HPDE6-E6E7 (cell line): Measurements from ENCODE around the gene CEACAM5.
"Not testable (repeated sequence)": the region's sequence is repeated elsewhere in the genome, so short reads cannot be mapped to it uniquely, and the experiment has no call there.

Experiments
- DNase-seq: peaks from one replicate; pipeline ENCODE4 v3.0.0; 2011; ENCODE audit warnings: missing footprints; ENCODE audit errors: extremely low spot score

The CEACAM5 gene

DNA sequence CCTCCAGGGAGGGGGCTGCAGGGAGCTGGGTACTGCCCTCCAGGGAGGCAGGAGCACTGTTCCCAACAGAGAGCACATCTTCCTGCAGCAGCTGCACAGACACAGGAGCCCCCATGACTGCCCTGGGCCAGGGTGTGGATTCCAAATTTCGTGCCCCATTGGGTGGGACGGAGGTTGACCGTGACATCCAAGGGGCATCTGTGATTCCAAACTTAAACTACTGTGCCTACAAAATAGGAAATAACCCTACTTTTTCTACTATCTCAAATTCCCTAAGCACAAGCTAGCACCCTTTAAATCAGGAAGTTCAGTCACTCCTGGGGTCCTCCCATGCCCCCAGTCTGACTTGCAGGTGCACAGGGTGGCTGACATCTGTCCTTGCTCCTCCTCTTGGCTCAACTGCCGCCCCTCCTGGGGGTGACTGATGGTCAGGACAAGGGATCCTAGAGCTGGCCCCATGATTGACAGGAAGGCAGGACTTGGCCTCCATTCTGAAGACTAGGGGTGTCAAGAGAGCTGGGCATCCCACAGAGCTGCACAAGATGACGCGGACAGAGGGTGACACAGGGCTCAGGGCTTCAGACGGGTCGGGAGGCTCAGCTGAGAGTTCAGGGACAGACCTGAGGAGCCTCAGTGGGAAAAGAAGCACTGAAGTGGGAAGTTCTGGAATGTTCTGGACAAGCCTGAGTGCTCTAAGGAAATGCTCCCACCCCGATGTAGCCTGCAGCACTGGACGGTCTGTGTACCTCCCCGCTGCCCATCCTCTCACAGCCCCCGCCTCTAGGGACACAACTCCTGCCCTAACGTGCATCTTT, 7.8 kb upstream of the CEACAM5 start:
- DNase-seq, result no peak

DNA sequence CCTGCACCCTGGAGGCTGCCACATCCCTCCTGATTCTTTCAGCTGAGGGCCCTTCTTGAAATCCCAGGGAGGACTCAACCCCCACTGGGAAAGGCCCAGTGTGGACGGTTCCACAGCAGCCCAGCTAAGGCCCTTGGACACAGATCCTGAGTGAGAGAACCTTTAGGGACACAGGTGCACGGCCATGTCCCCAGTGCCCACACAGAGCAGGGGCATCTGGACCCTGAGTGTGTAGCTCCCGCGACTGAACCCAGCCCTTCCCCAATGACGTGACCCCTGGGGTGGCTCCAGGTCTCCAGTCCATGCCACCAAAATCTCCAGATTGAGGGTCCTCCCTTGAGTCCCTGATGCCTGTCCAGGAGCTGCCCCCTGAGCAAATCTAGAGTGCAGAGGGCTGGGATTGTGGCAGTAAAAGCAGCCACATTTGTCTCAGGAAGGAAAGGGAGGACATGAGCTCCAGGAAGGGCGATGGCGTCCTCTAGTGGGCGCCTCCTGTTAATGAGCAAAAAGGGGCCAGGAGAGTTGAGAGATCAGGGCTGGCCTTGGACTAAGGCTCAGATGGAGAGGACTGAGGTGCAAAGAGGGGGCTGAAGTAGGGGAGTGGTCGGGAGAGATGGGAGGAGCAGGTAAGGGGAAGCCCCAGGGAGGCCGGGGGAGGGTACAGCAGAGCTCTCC, 6.9 kb upstream of the CEACAM5 start:
- DNase-seq, result no peak

DNA sequence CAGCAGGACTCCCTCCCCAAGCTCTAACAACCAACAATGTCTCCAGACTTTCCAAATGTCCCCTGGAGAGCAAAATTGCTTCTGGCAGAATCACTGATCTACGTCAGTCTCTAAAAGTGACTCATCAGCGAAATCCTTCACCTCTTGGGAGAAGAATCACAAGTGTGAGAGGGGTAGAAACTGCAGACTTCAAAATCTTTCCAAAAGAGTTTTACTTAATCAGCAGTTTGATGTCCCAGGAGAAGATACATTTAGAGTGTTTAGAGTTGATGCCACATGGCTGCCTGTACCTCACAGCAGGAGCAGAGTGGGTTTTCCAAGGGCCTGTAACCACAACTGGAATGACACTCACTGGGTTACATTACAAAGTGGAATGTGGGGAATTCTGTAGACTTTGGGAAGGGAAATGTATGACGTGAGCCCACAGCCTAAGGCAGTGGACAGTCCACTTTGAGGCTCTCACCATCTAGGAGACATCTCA, 6.2 kb upstream of the CEACAM5 start:
- no peak for DNase-seq

DNA sequence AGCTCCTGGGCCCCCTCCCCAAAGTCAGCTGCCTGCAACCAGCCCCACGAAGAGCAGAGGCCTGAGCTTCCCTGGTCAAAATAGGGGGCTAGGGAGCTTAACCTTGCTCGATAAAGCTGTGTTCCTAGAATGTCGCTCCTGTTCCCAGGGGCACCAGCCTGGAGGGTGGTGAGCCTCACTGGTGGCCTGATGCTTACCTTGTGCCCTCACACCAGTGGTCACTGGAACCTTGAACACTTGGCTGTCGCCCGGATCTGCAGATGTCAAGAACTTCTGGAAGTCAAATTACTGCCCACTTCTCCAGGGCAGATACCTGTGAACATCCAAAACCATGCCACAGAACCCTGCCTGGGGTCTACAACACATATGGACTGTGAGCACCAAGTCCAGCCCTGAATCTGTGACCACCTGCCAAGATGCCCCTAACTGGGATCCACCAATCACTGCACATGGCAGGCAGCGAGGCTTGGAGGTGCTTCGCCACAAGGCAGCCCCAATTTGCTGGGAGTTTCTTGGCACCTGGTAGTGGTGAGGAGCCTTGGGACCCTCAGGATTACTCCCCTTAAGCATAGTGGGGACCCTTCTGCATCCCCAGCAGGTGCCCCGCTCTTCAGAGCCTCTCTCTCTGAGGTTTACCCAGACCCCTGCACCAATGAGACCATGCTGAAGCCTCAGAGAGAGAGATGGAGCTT, 4.7 kb upstream of the CEACAM5 start:
- no peak for DNase-seq

DNA sequence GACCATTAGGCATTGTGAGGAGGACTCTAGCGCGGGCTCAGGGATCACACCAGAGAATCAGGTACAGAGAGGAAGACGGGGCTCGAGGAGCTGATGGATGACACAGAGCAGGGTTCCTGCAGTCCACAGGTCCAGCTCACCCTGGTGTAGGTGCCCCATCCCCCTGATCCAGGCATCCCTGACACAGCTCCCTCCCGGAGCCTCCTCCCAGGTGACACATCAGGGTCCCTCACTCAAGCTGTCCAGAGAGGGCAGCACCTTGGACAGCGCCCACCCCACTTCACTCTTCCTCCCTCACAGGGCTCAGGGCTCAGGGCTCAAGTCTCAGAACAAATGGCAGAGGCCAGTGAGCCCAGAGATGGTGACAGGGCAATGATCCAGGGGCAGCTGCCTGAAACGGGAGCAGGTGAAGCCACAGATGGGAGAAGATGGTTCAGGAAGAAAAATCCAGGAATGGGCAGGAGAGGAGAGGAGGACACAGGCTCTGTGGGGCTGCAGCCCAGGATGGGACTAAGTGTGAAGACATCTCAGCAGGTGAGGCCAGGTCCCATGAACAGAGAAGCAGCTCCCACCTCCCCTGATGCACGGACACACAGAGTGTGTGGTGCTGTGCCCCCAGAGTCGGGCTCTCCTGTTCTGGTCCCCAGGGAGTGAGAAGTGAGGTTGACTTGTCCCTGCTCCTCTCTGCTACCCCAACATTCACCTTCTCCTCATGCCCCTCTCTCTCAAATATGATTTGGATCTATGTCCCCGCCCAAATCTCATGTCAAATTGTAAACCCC, 2.8 kb upstream of the CEACAM5 start:
- no peak for DNase-seq

DNA sequence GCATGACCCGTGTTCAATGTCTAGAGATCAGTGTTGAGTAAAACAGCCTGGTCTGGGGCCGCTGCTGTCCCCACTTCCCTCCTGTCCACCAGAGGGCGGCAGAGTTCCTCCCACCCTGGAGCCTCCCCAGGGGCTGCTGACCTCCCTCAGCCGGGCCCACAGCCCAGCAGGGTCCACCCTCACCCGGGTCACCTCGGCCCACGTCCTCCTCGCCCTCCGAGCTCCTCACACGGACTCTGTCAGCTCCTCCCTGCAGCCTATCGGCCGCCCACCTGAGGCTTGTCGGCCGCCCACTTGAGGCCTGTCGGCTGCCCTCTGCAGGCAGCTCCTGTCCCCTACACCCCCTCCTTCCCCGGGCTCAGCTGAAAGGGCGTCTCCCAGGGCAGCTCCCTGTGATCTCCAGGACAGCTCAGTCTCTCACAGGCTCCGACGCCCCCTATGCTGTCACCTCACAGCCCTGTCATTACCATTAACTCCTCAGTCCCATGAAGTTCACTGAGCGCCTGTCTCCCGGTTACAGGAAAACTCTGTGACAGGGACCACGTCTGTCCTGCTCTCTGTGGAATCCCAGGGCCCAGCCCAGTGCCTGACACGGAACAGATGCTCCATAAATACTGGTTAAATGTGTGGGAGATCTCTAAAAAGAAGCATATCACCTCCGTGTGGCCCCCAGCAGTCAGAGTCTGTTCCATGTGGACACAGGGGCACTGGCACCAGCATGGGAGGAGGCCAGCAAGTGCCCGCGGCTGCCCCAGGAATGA, 1.5 kb upstream of the CEACAM5 start:
- DNase-seq, result peak; percentile 67

DNA sequence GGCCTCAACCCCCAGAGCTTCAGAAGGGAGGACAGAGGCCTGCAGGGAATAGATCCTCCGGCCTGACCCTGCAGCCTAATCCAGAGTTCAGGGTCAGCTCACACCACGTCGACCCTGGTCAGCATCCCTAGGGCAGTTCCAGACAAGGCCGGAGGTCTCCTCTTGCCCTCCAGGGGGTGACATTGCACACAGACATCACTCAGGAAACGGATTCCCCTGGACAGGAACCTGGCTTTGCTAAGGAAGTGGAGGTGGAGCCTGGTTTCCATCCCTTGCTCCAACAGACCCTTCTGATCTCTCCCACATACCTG, 969 bp upstream of the CEACAM5 start:
- DNase-seq, result no peak

DNA sequence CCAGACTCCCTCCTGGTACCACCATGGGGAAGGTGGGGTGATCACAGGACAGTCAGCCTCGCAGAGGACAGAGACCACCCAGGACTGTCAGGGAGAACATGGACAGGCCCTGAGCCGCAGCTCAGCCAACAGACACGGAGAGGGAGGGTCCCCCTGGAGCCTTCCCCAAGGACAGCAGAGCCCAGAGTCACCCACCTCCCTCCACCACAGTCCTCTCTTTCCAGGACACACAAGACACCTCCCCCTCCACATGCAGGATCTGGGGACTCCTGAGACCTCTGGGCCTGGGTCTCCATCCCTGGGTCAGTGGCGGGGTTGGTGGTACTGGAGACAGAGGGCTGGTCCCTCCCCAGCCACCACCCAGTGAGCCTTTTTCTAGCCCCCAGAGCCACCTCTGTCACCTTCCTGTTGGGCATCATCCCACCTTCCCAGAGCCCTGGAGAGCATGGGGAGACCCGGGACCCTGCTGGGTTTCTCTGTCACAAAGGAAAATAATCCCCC, 505 bp upstream of the CEACAM5 start:
- DNase-seq, result no peak

DNA sequence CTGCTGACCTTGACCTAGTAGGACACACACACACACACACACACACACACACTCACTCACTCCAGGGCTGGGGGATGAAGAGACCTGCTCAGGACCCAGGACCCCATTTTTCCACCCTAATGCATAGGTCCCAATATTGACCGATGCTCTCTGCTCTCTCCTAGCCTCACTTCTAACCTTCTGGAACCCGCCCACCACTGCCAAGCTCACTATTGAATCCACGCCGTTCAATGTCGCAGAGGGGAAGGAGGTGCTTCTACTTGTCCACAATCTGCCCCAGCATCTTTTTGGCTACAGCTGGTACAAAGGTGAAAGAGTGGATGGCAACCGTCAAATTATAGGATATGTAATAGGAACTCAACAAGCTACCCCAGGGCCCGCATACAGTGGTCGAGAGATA, 1.1 kb downstream of the CEACAM5 start:
- DNase-seq, result not testable (repeated sequence)

DNA sequence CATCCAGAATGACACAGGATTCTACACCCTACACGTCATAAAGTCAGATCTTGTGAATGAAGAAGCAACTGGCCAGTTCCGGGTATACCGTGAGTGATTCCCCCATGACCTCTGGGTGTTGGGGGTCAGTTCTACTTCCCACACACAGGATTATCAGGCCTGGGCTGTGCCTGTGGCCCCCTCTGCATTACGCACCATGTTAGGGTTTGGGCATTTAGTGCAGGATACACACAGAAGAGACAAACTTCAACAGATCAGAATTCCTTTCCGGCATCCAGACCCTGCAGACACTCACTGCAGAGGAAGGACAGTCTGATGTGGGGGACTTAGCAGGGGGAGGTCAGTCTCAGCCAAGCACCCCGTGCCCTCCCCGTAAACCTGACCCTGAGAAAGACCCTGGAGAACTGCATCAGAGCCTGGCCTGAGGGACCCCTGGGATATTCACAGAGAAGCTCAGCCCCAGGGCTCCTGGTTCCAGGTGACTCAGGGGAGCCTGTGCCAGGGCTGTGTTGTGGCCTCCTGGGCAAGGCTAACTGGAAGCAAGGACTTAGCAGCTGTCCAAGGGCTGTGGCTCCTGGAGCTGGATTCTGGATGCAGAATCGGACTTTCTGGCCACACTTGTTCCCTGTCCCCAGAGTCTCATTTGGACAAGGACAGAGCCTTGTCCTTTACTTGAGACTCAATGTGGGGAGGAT, 1.7 kb downstream of the CEACAM5 start:
- DNase-seq, result no peak

DNA sequence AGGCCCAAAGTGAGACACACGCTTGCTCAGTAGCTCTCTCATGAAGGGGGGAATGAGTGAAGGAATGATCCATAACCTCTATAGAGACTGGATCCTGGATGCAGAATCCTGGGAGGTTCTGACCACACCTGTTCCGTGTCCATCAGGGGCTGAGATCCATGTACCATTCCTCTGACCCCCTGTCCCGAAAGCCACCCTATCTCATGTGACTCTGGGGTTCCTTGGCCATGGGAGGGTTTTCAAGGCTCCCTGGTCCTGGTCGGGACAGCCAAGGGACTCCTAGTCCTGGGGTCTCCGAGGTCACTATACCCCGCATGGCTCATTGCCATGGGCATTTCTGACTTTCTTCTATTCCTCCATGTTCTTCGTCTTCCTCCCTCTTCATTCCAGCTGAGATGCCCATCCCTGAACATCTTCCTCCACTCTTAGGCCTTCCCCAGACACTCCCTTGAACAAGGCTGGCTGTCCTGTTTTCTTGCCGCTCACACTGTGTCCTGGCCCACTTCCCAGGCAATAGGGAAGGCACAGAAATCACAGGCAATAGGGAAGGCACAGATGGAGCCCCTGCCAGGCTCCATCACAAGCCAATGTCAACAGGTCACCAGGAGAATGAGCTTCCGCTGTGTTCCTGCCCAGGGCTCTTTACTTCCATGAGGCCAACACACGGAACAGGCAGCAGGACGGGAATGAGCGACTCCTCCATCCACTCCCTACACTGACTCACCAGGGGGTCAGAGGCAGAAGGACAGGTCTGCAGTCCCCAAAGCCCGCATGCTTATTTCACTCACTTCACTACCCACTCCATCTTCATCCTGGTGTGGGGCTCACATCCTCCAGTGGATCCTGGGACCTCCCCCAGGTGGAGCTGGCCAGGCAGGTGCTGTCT, 3.2 kb downstream of the CEACAM5 start:
- no peak for DNase-seq

DNA sequence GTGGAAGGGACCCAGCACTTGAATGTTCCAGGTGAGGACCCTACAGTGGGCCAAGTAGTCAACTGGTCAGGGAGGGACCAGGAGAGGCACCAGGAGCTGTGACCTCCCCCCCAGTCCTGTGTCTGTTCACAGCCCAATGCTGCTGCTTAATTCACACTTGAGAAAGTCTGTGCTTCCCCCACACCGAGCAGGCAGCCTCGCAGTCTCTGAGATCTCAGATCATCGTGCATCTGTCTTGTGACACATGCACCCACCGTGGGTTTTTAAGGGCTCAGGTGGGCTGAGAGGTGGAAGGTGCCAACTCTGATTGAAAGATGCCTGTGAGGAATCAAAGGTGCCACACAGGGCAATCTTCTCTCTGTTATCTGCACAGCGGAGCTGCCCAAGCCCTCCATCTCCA, 6.2 kb downstream of the CEACAM5 start:
- no peak for DNase-seq

DNA sequence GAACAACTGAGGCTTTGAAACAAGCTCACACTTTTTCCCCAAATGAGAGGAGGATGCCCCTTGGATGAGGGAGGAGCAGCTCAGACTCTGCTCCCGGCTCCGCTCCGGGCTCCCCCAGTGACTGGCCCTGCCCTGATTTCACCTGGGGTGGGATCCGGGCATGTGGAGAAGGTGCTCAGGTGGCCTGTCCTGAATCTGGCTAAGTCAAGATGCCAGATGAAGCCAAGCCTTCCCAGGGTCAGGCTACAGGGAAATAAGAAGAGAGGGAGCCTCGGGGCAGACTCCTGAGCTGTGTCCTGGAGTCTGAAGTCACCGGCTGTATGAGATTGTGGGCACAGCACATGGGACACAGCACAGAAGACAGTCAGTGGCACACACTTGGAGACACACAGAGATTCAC, 10.3 kb downstream of the CEACAM5 start:
- no peak for DNase-seq

DNA sequence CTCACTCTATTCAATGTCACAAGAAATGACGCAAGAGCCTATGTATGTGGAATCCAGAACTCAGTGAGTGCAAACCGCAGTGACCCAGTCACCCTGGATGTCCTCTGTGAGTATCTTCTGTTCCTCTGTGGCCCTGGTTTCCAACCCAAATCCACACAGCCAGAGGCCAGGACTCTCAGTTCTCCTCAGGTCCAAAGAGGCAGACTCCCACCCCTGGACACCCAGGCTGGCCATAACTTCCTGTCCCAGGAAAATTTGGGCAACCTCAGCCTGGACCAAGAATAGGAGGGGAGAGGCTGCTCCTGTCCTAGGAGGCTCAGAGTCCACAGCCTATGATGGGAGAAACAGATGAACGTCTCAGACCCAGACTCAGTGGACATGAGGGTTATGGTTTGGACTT, 11.7 kb downstream of the CEACAM5 start:
- DNase-seq, result no peak

DNA sequence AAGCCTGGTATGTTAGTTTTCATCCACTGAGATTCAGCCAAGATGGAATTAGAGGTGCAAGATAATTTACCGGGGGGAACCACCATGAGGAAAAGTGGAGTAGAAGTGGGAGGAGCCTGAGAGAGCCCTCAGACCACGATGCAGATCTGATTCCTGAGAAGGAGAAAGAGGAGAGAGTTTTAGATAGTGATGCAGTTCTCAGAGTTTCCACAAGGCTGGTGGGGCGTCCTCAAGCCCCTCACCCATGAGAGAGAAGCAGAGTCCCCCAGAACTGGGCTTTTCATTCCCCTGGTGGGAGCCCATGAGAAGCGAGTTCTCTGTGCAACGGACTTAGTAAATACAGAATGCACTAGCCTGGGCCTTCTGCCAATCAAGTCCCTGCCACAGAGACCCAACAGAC, 18.1 kb downstream of the CEACAM5 start:
- no peak for DNase-seq

DNA sequence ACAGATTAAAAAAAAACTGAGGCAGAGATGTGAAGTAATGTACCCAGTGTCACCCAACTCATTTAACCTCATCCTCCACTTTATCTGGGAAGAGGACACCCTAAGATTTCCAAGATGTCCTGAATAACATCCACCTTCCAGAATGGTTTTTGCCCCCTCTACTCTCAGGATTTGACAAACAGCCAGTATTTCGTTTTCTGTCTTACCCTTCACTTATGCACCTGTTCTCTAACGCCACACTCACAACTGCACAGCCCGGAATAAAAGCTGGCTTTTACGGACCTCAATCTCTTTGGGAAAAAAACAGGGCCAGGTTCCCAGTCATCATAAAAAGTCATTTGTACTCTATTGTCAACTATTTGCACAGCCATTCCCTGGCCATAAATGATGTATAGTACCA, 25.7 kb downstream of the CEACAM5 start:
- no peak for DNase-seq

DNA sequence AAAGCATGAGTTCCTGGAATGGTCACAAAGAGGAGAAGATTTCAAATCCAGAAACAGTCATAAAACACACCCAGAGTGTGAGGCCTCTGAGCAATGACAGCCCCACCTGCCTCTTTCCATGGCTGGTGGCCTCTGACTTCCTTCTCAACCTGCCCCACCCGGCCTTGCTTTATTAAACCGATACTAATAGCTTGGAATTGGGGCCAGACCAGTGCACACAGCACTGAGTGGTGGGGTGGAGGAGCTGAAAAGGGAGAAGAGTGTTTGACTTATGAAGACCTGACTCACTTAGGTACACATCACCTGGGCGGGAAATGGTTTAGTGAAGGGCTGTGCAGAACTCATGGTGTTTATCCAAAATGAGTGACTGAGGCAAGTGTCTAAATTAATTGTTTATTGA, 26.2 kb downstream of the CEACAM5 start:
- no peak for DNase-seq

DNA sequence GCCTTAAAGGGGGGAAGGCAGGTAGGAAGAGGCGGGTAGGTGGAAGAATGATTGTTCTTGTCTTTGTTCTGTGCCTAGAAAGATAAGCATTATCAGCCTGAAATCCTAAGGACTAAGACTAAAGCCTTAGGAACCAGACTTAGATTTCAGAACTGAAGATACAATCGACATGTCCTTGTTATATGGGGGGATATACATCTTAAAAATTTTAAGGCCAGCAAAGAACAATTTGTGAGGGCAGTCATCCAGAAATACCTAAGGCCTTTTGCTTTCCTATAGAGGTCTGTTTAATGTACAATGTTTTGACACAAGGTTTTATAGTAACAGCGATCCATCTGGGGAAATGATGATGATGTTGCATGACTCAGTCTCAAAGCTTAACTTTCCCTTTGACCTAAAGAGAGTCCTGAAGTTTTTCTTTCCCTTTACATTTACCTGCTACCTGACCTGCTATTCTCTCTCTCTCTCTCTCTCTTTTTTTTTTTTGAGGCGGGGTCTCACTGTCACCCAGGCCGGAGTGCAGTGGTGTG, 26.7 kb downstream of the CEACAM5 start:
- DNase-seq, result no peak

DNA sequence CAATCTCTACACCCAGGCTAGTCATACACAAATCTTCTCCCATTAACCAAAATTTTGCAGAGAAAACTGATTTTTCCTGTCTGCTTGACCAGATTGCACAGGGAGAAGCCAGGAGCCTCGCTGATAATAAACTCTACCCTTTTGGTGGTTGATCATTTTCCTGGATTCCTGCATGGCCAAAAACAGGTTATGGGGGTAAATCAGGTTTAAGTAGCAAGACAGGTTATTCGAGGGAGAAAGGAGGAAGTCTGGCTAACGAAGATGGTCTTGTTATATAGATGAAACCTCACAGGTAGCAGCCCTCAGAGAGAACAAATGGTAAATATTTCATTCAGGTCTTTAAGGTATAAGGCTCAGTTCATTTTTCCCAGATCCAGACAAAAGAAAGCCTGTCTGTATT, 30.9 kb downstream of the CEACAM5 start:
- no peak for DNase-seq
